K562 (cell line): ENCODE results near the gene PCDH9. TPM values are rescaled to one million over a fixed set of nuclear protein-coding genes. Genes with fewer than 3 reads are reported as not detected.

Experiments used
- ATAC-seq: fragments of 200-7000 bp; cut with Tn5 transposase; 3 replicates; pipeline ENCODE4 v1.9.1; 2020; ENCODE audit warnings: moderate library complexity
- BruUV-seq: library from RNA; stranded (reverse); fragments of 400-500 nt; replicated peaks from 2 replicates; lab custom pipeline; 2021; lab: Mats Ljungman, UMichigan
- CTCF ChIA-PET: fragments of 300-600 bp; formaldehyde crosslinking; extraction: SDS; loops from one replicate; lab custom pipeline; 2021; ENCODE audit warnings: low intra/inter-chr PET ratio; lab: Yijun Ruan, JAX
- POLR2A ChIA-PET: fragments of 300-600, 350-650 bp; sonication (Branson Sonifier 250); formaldehyde crosslinking; extraction: SDS; loops from one replicate; lab custom pipeline; 2021; ENCODE audit warnings: antibody characterized with exemption, inconsistent platforms; lab: Yijun Ruan, JAX
- DNase-seq, 4 experiments: peaks; one replicate each; pipeline versions ENCODE4 v3.0.0 to v3.0.0-alpha.2; 2011 to 2018; ENCODE audit warnings: low spot score in 3 of 4, mixed read lengths in 3 of 4; ENCODE audit errors: extremely low read depth in 1 of 4
- FAIRE-seq: peaks from 2 replicates; lab custom pipeline; 2011; peaks lifted over from hg19 to GRCh38; lab: Jason Lieb, UNC
- H2AFZ ChIP-seq: 2 replicates; pipeline ENCODE4 v1.6.0; 2011; ENCODE audit warnings: low read depth, low read length, control low read depth, inconsistent platforms
- H3K27ac ChIP-seq: fragments of 200-600 bp; 3 replicates; pipeline ENCODE4 v1.8.0; 2011; ENCODE audit warnings: low read depth, mild to moderate bottlenecking, control low read depth, inconsistent platforms, low read length, moderate library complexity, mixed read lengths; ENCODE audit errors: extremely low read depth
- H3K27me3 ChIP-seq, 2 experiments: fragments of 300-600 bp in 1 of 2; 2 replicates in 1 of 2; 3 replicates in 1 of 2; pipeline versions ENCODE4 v1.6.0 to v1.8.0; 2011; ENCODE audit warnings: inconsistent platforms in 2 of 2, low read length in 2 of 2, mild to moderate bottlenecking in 1 of 2, mixed read lengths in 1 of 2, moderate library complexity in 1 of 2; ENCODE audit not compliant: control insufficient read depth in 2 of 2, insufficient read depth in 2 of 2
- H3K36me3 ChIP-seq: fragments of 300-600 bp; 3 replicates; pipeline ENCODE4 v1.8.0; 2011; ENCODE audit warnings: mild to moderate bottlenecking, low read length, inconsistent platforms; ENCODE audit not compliant: control insufficient read depth, insufficient read depth
- H3K4me1 ChIP-seq, 2 experiments: fragments of 200-600 bp in 1 of 2; replicated peaks in 1 of 2; 2 replicates in 1 of 2; 3 replicates in 1 of 2; pipeline versions ENCODE4 v1.5.1 to v1.8.0; 2011; ENCODE audit warnings: inconsistent platforms in 2 of 2, low read length in 2 of 2, mild to moderate bottlenecking in 1 of 2, mixed read lengths in 1 of 2, moderate library complexity in 1 of 2; ENCODE audit not compliant: control insufficient read depth in 2 of 2, insufficient read depth in 2 of 2
- H3K4me2 ChIP-seq: 2 replicates; pipeline ENCODE4 v1.6.1; 2011; ENCODE audit warnings: low read length, control low read depth, inconsistent platforms, mixed read lengths; ENCODE audit not compliant: insufficient read depth
- H3K4me3 ChIP-seq: fragments of 200-600 bp; sonication (generic), shearing (Covaris generic); 2 replicates; pipeline ENCODE4 v1.5.1; 2016; ENCODE audit warnings: control low read depth, inconsistent platforms
- H3K79me2 ChIP-seq: fragments of 200-600 bp; 3 replicates; pipeline ENCODE4 v1.8.0; 2011; ENCODE audit warnings: low read length, inconsistent platforms; ENCODE audit not compliant: control insufficient read depth, insufficient read depth
- H3K9ac ChIP-seq, 2 experiments: 2 replicates each; pipeline versions ENCODE4 v1.6.0 to v1.6.1; 2011; ENCODE audit warnings: low read depth in 2 of 2, low read length in 2 of 2, control low read depth in 1 of 2, inconsistent platforms in 1 of 2, mild to moderate bottlenecking in 1 of 2, mixed read lengths in 1 of 2; ENCODE audit not compliant: insufficient read depth in 1 of 2
- H3K9me1 ChIP-seq: one replicate; pipeline ENCODE4 v1.6.0; 2011; ENCODE audit warnings: inconsistent platforms, mild to moderate bottlenecking, low read length, moderate library complexity; ENCODE audit not compliant: control insufficient read depth, insufficient read depth
- H3K9me3 ChIP-seq: replicated peaks from 2 replicates; pipeline ENCODE4 v1.5.1; 2011; ENCODE audit warnings: low read depth, low read length, inconsistent platforms; ENCODE audit not compliant: control insufficient read depth, insufficient read depth
- H4K20me1 ChIP-seq: replicated peaks from 2 replicates; pipeline ENCODE4 v1.6.1; 2011; ENCODE audit warnings: low read length, inconsistent platforms, mixed read lengths; ENCODE audit not compliant: control insufficient read depth, insufficient read depth
- FOS ChIP-seq: IDR thresholded peaks from 3 replicates; pipeline ENCODE4 v1.6.1; 2011; ENCODE audit not compliant: insufficient read length; ENCODE audit errors: extremely low read depth
- GTF2A2 ChIP-seq: IDR thresholded peaks from 2 replicates; pipeline ENCODE4 v1.6.1; 2016; ENCODE audit warnings: mild to moderate bottlenecking, missing genetic modification characterization, missing compliant biosample characterization
- SP2 ChIP-seq: IDR thresholded peaks from 2 replicates; pipeline ENCODE4 v1.6.1; 2011; ENCODE audit warnings: mild to moderate bottlenecking, low read depth, low read length, moderate library complexity; ENCODE audit not compliant: poor library complexity, severe bottlenecking; ENCODE audit errors: extremely low read depth
- SRF ChIP-seq, 2 experiments: fragments of 250-450, 450-650 bp in 1 of 2; sonication (Bioruptor Pico) in 1 of 2; sonication (generic) in 1 of 2; formaldehyde crosslinking; IDR thresholded peaks; 2 replicates each; pipeline versions ENCODE4 v1.5.0 to v1.5.1; 2020 to 2022; ENCODE audit warnings: mild to moderate bottlenecking in 1 of 2, missing genetic modification reagents in 1 of 2
- VEZF1 ChIP-seq: fragments of 200-800 bp; sonication (Bioruptor generic); IDR thresholded peaks from 2 replicates; pipeline ENCODE4 v1.6.1; 2017; ENCODE audit warnings: missing genetic modification characterization, missing compliant biosample characterization
- XRCC5 ChIP-seq: fragments of 200-400 bp; formaldehyde crosslinking; IDR thresholded peaks from 2 replicates; pipeline ENCODE4 v1.6.1; 2017; ENCODE audit warnings: low read depth, mild to moderate bottlenecking, low read length
- ZBTB11 ChIP-seq, 3 experiments: fragments of 200-800 bp in 1 of 3; fragments of 250-450 bp in 1 of 3; fragments of 450-650 bp in 1 of 3; sonication (Bioruptor Pico) in 1 of 3; sonication (Bioruptor generic) in 1 of 3; formaldehyde crosslinking in 1 of 3; IDR thresholded peaks; 2 replicates each; pipeline versions ENCODE4 v1.6.1 to v1.8.0; 2016 to 2022; ENCODE audit warnings: mild to moderate bottlenecking in 2 of 3, missing genetic modification characterization in 2 of 3, missing compliant biosample characterization in 1 of 3, moderate library complexity in 1 of 3
- ZNF174 ChIP-seq: fragments of 250-450 bp; sonication (Bioruptor Pico); IDR thresholded peaks from 2 replicates; pipeline ENCODE4 v1.4.0; 2020; ENCODE audit warnings: mild to moderate bottlenecking
- ZNF445 ChIP-seq: fragments of 250-450 bp; sonication (Bioruptor Pico); IDR thresholded peaks from 2 replicates; pipeline ENCODE4 v1.4.0; 2020; ENCODE audit warnings: low read depth, mild to moderate bottlenecking, moderate library complexity
- ZNF764 ChIP-seq: fragments of 250-450 bp; sonication (Bioruptor Pico); IDR thresholded peaks from 2 replicates; pipeline ENCODE4 v1.4.0; 2020; ENCODE audit warnings: low read depth, mild to moderate bottlenecking, moderate library complexity
- WGBS: fragments of 100-300 bp; shearing (Covaris generic); methylation state at CpG from one replicate; pipeline ENCODE4 v1.1.6; 2016; ENCODE audit warnings: low coverage, mixed read lengths; ENCODE audit not compliant: insufficient coverage; ENCODE audit errors: missing lambda C conversion rate; 5-methylcytosine and 5-hydroxymethylcytosine counted together
- in situ Hi-C: fragments of 300-500 bp; cut with MboI; formaldehyde crosslinking; loops from 4 replicates; pipeline ENCODE4 v1.15.0; 2018; ENCODE audit warnings: inconsistent platforms, mixed read lengths
- intact Hi-C: fragments of 100-400 bp; cut with micrococcal nuclease; formaldehyde crosslinking; loops from 2 replicates; pipeline ENCODE4 v1.14.2; 2022
- polyA plus RNA-seq, 8 experiments: library from polyadenylated mRNA; depleted of rRNA in 4 of 8; stranded (reverse) in 5 of 8; unstranded in 3 of 8; fragments of >200 nt; fragmentation: Nextera tagmentation in 2 of 8; fragmentation: Illumina TruSeq in 1 of 8; extraction: Ambion mirVana in 2 of 8; extraction: Trizol in 1 of 8; gene quantifications; 2 replicates each; pipeline versions ENCODE4 v1.2.1 to v1.2.3, GENCODE V29; 2011 to 2014; ENCODE audit warnings: inconsistent platforms in 1 of 8, missing spikeins in 1 of 8
- total RNA-seq, 7 experiments: library from RNA; depleted of rRNA in 6 of 7; stranded (reverse); fragments of >200 nt in 6 of 7; fragmentation: Illumina TruSeq in 2 of 7; extraction: Trizol in 2 of 7; gene quantifications; 2 replicates each; pipeline versions ENCODE4 v1.2.1 to v1.2.3, GENCODE V29; 2011 to 2021; ENCODE audit warnings: low replicate concordance in 1 of 7

The PCDH9 gene
- total and polyA plus RNA-seq, 9 of the 15 experiments (the other 6 are each of a cell fraction or from before 2014, with no cell fraction given) = 1.1 to 6.7 (median 4.9) TPM

- H3K4me2 ChIP-seq = no peak overlapping the region
Measured at GRCh38 chr13:67094078-67094477, 136.1 kb downstream of the PCDH9 start.

More at GRCh38 chr13:67094078-67094477, 136.1 kb downstream of the PCDH9 start:
- H3K36me3 ChIP-seq = no peaks in the 10 kb centered on the region
- H4K20me1 ChIP-seq = no peaks in the 10 kb centered on the region
- BruUV-seq = no TSS peak
- no peak overlapping the region for H2AFZ ChIP-seq
- no peaks in the 10 kb centered on the region; a peak in 1 of 5 replicates for H3K4me1 ChIP-seq
- FAIRE-seq = no peak
- no peaks in the 10 kb centered on the region for H3K9me3 ChIP-seq
- in situ Hi-C loops = no loop called here
- H3K9ac ChIP-seq = no peak overlapping the region
- WGBS = 63% methylated on average over 1 of the region's 1 CpG
- TF ChIP-seq SRF (CRISPR knock-in tag; IDR thresholded peaks at IDR 0.05) (no peak), GTF2A2 (tag) (no peak), ZNF764 (no peak), ZNF174 (CRISPR knock-in tag) (no peak), FOS (no peak), ZBTB11 (CRISPR knock-in tag; IDR thresholded peaks at IDR 0.05) (no peak), VEZF1 (CRISPR knock-in tag) (no peak), ZNF445 (no peak), SP2 (no peak), XRCC5 (no peak)
- TF ChIP-seq, all 486 proteins: peak for 0
- intact Hi-C loops = no loop called here
- ChIA-PET POLR2A (interaction anchor here (1.0 kb wide), 1 partner anchor 19 kb away, joined by 3 read pairs; no protein-coding TSS in a partner anchor), CTCF (no interaction called here)
- DNase-seq = no peak
- no peaks in the 10 kb centered on the region for H3K79me2 ChIP-seq
- no peak overlapping the region for H3K27ac ChIP-seq
- H3K27me3 ChIP-seq = no peaks in the 10 kb centered on the region
- H3K9me1 ChIP-seq = no peaks in the 10 kb centered on the region
- ATAC-seq = no peak
- H3K4me3 ChIP-seq = no peak overlapping the region
